ENCODE measurements around the gene SSC5D.

GRCh38 chr19:55444646-55445045 is 43.6 kb upstream of the SSC5D start:
- TF ChIP-seq ZFP69B (tag by site-specific recombination; IDR thresholded peaks at IDR 0.05) (no peak), ZNF639 (tag by site-specific recombination; IDR thresholded peaks at IDR 0.05) (no peak), GLI4 (tag by site-specific recombination; IDR thresholded peaks at IDR 0.05) (no peak)
